H1 (cell line): ENCODE data around the gene UBE2E2. TPM values are rescaled to one million over a fixed set of nuclear protein-coding genes. Genes with fewer than 3 reads are reported as not detected.

Experiments
- CTCF ChIA-PET: fragments of 300-600 bp; sonication (Branson Sonifier 250); formaldehyde crosslinking; loops from one replicate; lab custom pipeline; 2021; ENCODE audit not compliant: partially characterized antibody; lab: Charles Lee
- POLR2A ChIA-PET: fragments of 300-600 bp; sonication (Branson Sonifier 250); formaldehyde crosslinking; loops from one replicate; lab custom pipeline; 2021; ENCODE audit warnings: inconsistent platforms; ENCODE audit not compliant: partially characterized antibody; lab: Charles Lee
- DNase-seq, 2 experiments: peaks; one replicate each; pipeline versions ENCODE4 v3.0.0 to v3.0.0-alpha.2; 2010 to 2022; ENCODE audit warnings: low spot score in 2 of 2, low read depth in 1 of 2, mixed read lengths in 1 of 2
- FAIRE-seq: peaks from 2 replicates; lab custom pipeline; 2011; peaks lifted over from hg19 to GRCh38; lab: Jason Lieb, UNC
- H2AFZ ChIP-seq: 2 replicates; pipeline ENCODE4 v1.8.1; 2012; ENCODE audit warnings: low read length, inconsistent platforms
- H2AK5ac ChIP-seq: 2 replicates; pipeline ENCODE4 v1.6.1; 2013; ENCODE audit warnings: low read depth, low read length
- H2BK120ac ChIP-seq: replicated peaks from 2 replicates; pipeline ENCODE3; 2013; ENCODE audit warnings: low read depth, low read length, inconsistent platforms
- H2BK12ac ChIP-seq: 2 replicates; pipeline ENCODE4 v1.6.1; 2013; ENCODE audit warnings: low read depth, low read length
- H2BK15ac ChIP-seq: 2 replicates; pipeline ENCODE4 v1.6.1; 2013; ENCODE audit warnings: low read length
- H2BK20ac ChIP-seq: 2 replicates; pipeline ENCODE4 v1.6.1; 2013; ENCODE audit warnings: low read length
- H2BK5ac ChIP-seq: 2 replicates; pipeline ENCODE4 v1.6.1; 2013; ENCODE audit warnings: low read depth, low read length
- H3K14ac ChIP-seq: 2 replicates; pipeline ENCODE4 v1.6.1; 2013; ENCODE audit warnings: inconsistent platforms; ENCODE audit not compliant: insufficient read length
- H3K18ac ChIP-seq: 2 replicates; pipeline ENCODE4 v1.6.1; 2013; ENCODE audit warnings: low read length; ENCODE audit errors: extremely low read depth
- H3K23ac ChIP-seq: 2 replicates; pipeline ENCODE4 v1.6.1; 2013; ENCODE audit warnings: inconsistent platforms; ENCODE audit not compliant: insufficient read length
- H3K23me2 ChIP-seq: 2 replicates; pipeline ENCODE4 v1.6.1; 2013; ENCODE audit warnings: low read depth, low read length
- H3K27ac ChIP-seq: 2 replicates; pipeline ENCODE4 v1.6.1; 2011; ENCODE audit warnings: low read depth, low read length, inconsistent platforms
- H3K27me3 ChIP-seq, 4 experiments: replicated peaks in 1 of 4; 1 replicate in 1 of 4; 2 replicates in 3 of 4; pipeline versions ENCODE4 v1.6.1 to v1.8.1; 2011 to 2013; ENCODE audit warnings: low read length in 3 of 4, mild to moderate bottlenecking in 3 of 4, inconsistent platforms in 2 of 4, mixed read lengths in 2 of 4, moderate library complexity in 1 of 4; ENCODE audit not compliant: control insufficient read depth in 3 of 4, insufficient read depth in 3 of 4; ENCODE audit errors: extremely low read depth in 1 of 4
- H3K36me3 ChIP-seq, 4 experiments: 2 replicates each; pipeline versions ENCODE4 v1.6.1 to v1.8.1; 2011 to 2013; ENCODE audit warnings: mild to moderate bottlenecking in 4 of 4, low read length in 3 of 4, moderate library complexity in 2 of 4, control low read depth in 1 of 4, inconsistent platforms in 1 of 4; ENCODE audit not compliant: insufficient read depth in 4 of 4, control insufficient read depth in 2 of 4
- H3K4ac ChIP-seq: replicated peaks from 2 replicates; pipeline ENCODE3; 2013; ENCODE audit warnings: low read length, low read depth, mixed read lengths, inconsistent platforms; ENCODE audit not compliant: insufficient read length
- H3K4me1 ChIP-seq, 4 experiments: replicated peaks in 1 of 4; 1 replicate in 1 of 4; 2 replicates in 3 of 4; pipeline versions ENCODE4 v1.6.1 to v1.8.1; 2011 to 2013; ENCODE audit warnings: low read length in 3 of 4, inconsistent platforms in 2 of 4, mixed read lengths in 1 of 4; ENCODE audit not compliant: insufficient read depth in 4 of 4, control insufficient read depth in 3 of 4
- H3K4me2 ChIP-seq, 2 experiments: 2 replicates each; pipeline versions ENCODE4 v1.6.1 to v1.8.1; 2011 to 2013; ENCODE audit warnings: low read depth in 2 of 2, low read length in 2 of 2, control low read depth in 1 of 2, inconsistent platforms in 1 of 2, mild to moderate bottlenecking in 1 of 2; ENCODE audit not compliant: insufficient read depth in 1 of 2
- H3K4me3 ChIP-seq, 4 experiments: fragments of 200-600, 300-600 bp in 1 of 4; sonication (generic), shearing (Covaris generic), sonication (Bioruptor Twin) in 1 of 4; 2 replicates each; pipeline versions ENCODE4 v1.5.1 to v1.8.1; 2011 to 2016; ENCODE audit warnings: low read length in 4 of 4, low read depth in 3 of 4, control low read depth in 2 of 4, inconsistent platforms in 2 of 4, mild to moderate bottlenecking in 2 of 4, mixed read lengths in 1 of 4, moderate library complexity in 1 of 4; ENCODE audit not compliant: insufficient read depth in 2 of 4; ENCODE audit errors: extremely low read depth in 1 of 4
- H3K56ac ChIP-seq: replicated peaks from 2 replicates; pipeline ENCODE3; 2013; ENCODE audit warnings: low read depth, mild to moderate bottlenecking, mixed read lengths, low read length, inconsistent platforms; ENCODE audit not compliant: insufficient read length
- H3K79me1 ChIP-seq: 2 replicates; pipeline ENCODE4 v1.6.1; 2013; ENCODE audit warnings: low read depth, low read length, control low read depth
- H3K79me2 ChIP-seq, 2 experiments: 2 replicates each; pipeline versions ENCODE4 v1.6.1 to v1.8.1; 2012 to 2013; ENCODE audit warnings: low read length in 2 of 2, mild to moderate bottlenecking in 2 of 2, inconsistent platforms in 1 of 2; ENCODE audit not compliant: insufficient read depth in 2 of 2, control insufficient read depth in 1 of 2
- H3K9ac ChIP-seq, 4 experiments: replicated peaks in 1 of 4; 1 replicate in 1 of 4; 2 replicates in 3 of 4; pipeline versions ENCODE4 v1.6.1 to v1.8.1; 2011 to 2013; ENCODE audit warnings: low read depth in 3 of 4, low read length in 3 of 4, control low read depth in 2 of 4, mild to moderate bottlenecking in 2 of 4, moderate library complexity in 2 of 4, inconsistent platforms in 1 of 4; ENCODE audit errors: extremely low read depth in 1 of 4
- H3K9me3 ChIP-seq, 2 experiments: 2 replicates each; pipeline versions ENCODE4 v1.6.1 to v1.8.1; 2012 to 2013; ENCODE audit warnings: mild to moderate bottlenecking in 2 of 2, moderate library complexity in 2 of 2, control low read depth in 1 of 2, inconsistent platforms in 1 of 2, low read depth in 1 of 2, low read length in 1 of 2, mixed read lengths in 1 of 2; ENCODE audit not compliant: insufficient read depth in 2 of 2
- H4K20me1 ChIP-seq, 2 experiments: replicated peaks in 1 of 2; 2 replicates each; pipeline versions ENCODE3 to v1.8.1; 2011 to 2013; ENCODE audit warnings: inconsistent platforms in 2 of 2, low read length in 2 of 2, mild to moderate bottlenecking in 1 of 2; ENCODE audit not compliant: insufficient read depth in 2 of 2, control insufficient read depth in 1 of 2
- H4K5ac ChIP-seq: 2 replicates; pipeline ENCODE4 v1.6.1; 2013; ENCODE audit warnings: low read length, low read depth, mixed read lengths, inconsistent platforms; ENCODE audit not compliant: insufficient read length
- H4K8ac ChIP-seq: 2 replicates; pipeline ENCODE4 v1.8.0; 2013; ENCODE audit warnings: mild to moderate bottlenecking, moderate library complexity, low read length, inconsistent platforms; ENCODE audit not compliant: insufficient read depth; ENCODE audit errors: extremely low read depth
- H4K91ac ChIP-seq: replicated peaks from 2 replicates; pipeline ENCODE3; 2013; ENCODE audit warnings: low read length, mixed read lengths, inconsistent platforms; ENCODE audit not compliant: insufficient read length
- BCL11A ChIP-seq, 2 experiments: IDR thresholded peaks; one replicate each; pipeline ENCODE4 v1.6.1; 2011; ENCODE audit warnings: low read depth in 2 of 2, low read length in 2 of 2, mild to moderate bottlenecking in 2 of 2
- KDM4A ChIP-seq: IDR thresholded peaks from one replicate; pipeline ENCODE4 v1.7.1; 2012; ENCODE audit warnings: low read depth, mild to moderate bottlenecking, moderate library complexity, low read length, inconsistent platforms; ENCODE audit not compliant: severe bottlenecking
- WGBS, 2 experiments: shearing (Covaris generic) in 1 of 2; methylation state at CpG; one replicate each; pipeline versions ENCODE4 v1.1.6 to v1.1.7; 2013 to 2015; ENCODE audit warnings: low lambda C conversion rate in 2 of 2, mixed read lengths in 2 of 2, inconsistent platforms in 1 of 2, low coverage in 1 of 2, missing lambda C conversion rate in 1 of 2; ENCODE audit not compliant: insufficient replicate concordance in 2 of 2, insufficient coverage in 1 of 2, insufficient read length in 1 of 2; ENCODE audit errors: extremely low coverage in 1 of 2, missing lambda C conversion rate in 1 of 2; 5-methylcytosine and 5-hydroxymethylcytosine counted together
- polyA plus RNA-seq, 7 experiments: library from polyadenylated mRNA; depleted of rRNA in 3 of 7; stranded (reverse) in 5 of 7; unstranded in 2 of 7; fragments of >200 nt in 5 of 7; fragments of 200-250 nt in 2 of 7; gene quantifications; 1 replicate in 5 of 7; 2 replicates in 1 of 7; 4 replicates in 1 of 7; pipeline versions ENCODE4 v1.2.1 to v1.2.3, GENCODE V29; 2011 to 2013; ENCODE audit warnings: missing spikeins in 2 of 7, mixed read lengths in 2 of 7
- total RNA-seq: library from RNA; stranded (reverse); fragmentation: NEBNext Ultra II Directional; extraction: Animal tissue kit (Norgen Biotek cat#: 25700); gene quantifications from 2 replicates; pipeline ENCODE4 v1.2.1, GENCODE V29; 2021

Gene UBE2E2
- total and polyA plus RNA-seq, 2 of the 8 experiments (the other 6 are each of a cell fraction or from before 2014, with no cell fraction given), result 57.6 to 70.6 TPM

DNA sequence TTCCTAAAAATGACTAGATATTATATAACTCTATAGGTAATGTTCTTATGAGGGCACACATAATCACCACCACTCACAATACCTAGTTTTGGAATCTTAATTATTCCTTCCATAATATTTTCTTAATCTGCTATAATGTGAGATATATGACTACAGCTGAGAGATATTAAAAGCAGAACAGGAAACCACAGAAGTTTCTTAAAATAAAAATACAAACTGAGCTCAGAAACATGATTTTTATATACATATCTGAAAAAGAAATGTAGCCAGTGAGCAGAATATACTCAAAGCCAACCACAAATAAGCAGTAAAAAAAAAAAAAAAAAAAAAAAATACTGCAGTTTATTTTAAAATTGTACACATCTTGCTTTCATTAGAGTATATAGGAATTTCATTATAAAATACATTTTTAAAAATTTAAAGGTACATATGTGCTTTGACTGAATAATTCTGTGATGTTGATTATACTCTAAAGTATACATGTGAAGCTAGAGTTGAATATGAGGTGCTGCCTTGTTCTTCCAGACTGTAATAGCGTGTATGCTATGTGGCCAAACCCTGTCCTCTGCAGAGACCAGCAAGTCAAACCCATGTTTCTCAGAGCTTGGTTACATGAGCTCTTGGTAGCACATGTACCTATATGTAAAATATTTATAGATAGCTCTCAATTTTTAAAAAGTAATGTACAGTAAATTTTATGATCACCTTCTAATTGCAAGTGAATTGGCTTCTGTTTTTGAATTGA, 175.0 kb downstream of the UBE2E2 start:
- DNase-seq (no peak), FAIRE-seq (no peak)
- H3K27ac ChIP-seq, result no peak overlapping the region
- no peaks in the 10 kb centered on the region for H3K23me2 ChIP-seq
- H3K18ac ChIP-seq, result no peak overlapping the region
- no peaks in the 10 kb centered on the region for H3K27me3 ChIP-seq
- CTCF ChIA-PET, result no interaction called here
- no peak overlapping the region for H3K4me2 ChIP-seq
- H3K36me3 ChIP-seq, result no peaks in the 10 kb centered on the region; a peak in 1 of 8 replicates
- H3K23ac ChIP-seq, result no peak overlapping the region
- WGBS, 2 experiments, result 94% methylated on average over 1 of the region's 1 CpG; no CpG with 5 or more reads in 1 of the 2 experiments
- no peak overlapping the region for H3K14ac ChIP-seq
- H2BK15ac ChIP-seq, result no peak overlapping the region
- no peak overlapping the region for H4K5ac ChIP-seq
- H2AK5ac ChIP-seq, result no peak overlapping the region
- no peak overlapping the region for H3K4me3 ChIP-seq
- H3K9ac ChIP-seq, result no peak overlapping the region
- no peak overlapping the region for H4K91ac ChIP-seq
- H2BK5ac ChIP-seq, result no peak overlapping the region
- no peak overlapping the region for H2BK20ac ChIP-seq
- H4K20me1 ChIP-seq, result no peaks in the 10 kb centered on the region
- no peaks in the 10 kb centered on the region for H3K9me3 ChIP-seq
- no peak overlapping the region for H2BK12ac ChIP-seq
- H2AFZ ChIP-seq, result no peak overlapping the region
- H3K79me2 ChIP-seq, result peaks cover 0 to 3% of the 10 kb centered on the region in 2 experiments; a peak in 1 of 4 replicates
- peaks cover 0 to 3% (median under 1%) of the 10 kb centered on the region in 4 experiments; a peak in 2 of 7 replicates for H3K4me1 ChIP-seq
- no peak overlapping the region for H3K4ac ChIP-seq
- H3K79me1 ChIP-seq, result peaks cover 2% of the 10 kb centered on the region; the same call in 1 of the 2 replicates
- H2BK120ac ChIP-seq, result no peak overlapping the region
- no peak for TF ChIP-seq BCL11A (IDR thresholded peaks at IDR 0.05; ENCODE audit: low read depth in 2 of 2, low read length in 2 of 2)
- TF ChIP-seq KDM4A, result no peak
- no peak overlapping the region for H4K8ac ChIP-seq
- no peak overlapping the region for H3K56ac ChIP-seq
- POLR2A ChIA-PET, result no interaction called here
